IPS-20b (cell line): ENCODE results near the gene ASPSCR1.

Experiments used
- H3K27ac ChIP-seq: one replicate; pipeline ENCODE4 v1.5.1; 2013; ENCODE audit warnings: low read length
- H3K27me3 ChIP-seq: 2 replicates; pipeline ENCODE4 v1.6.1; 2013; ENCODE audit warnings: mild to moderate bottlenecking, low read length, inconsistent platforms; ENCODE audit not compliant: insufficient read depth
- H3K36me3 ChIP-seq: 2 replicates; pipeline ENCODE4 v1.6.1; 2013; ENCODE audit warnings: low read depth, mild to moderate bottlenecking, inconsistent platforms, low read length, moderate library complexity; ENCODE audit not compliant: insufficient read depth
- H3K4me1 ChIP-seq: 2 replicates; pipeline ENCODE4 v1.6.1; 2013; ENCODE audit warnings: mild to moderate bottlenecking, control low read depth, inconsistent platforms, low read length, moderate library complexity; ENCODE audit not compliant: insufficient read depth
- H3K4me3 ChIP-seq: 2 replicates; pipeline ENCODE4 v1.5.1; 2013; ENCODE audit warnings: mild to moderate bottlenecking, low read length, inconsistent platforms
- H3K9ac ChIP-seq: 2 replicates; pipeline ENCODE4 v1.6.1; 2013; ENCODE audit warnings: low read depth, mild to moderate bottlenecking, inconsistent platforms, low read length, moderate library complexity
- H3K9me3 ChIP-seq: 2 replicates; pipeline ENCODE4 v1.6.1; 2013; ENCODE audit warnings: mild to moderate bottlenecking, low read depth, low read length, inconsistent platforms; ENCODE audit not compliant: insufficient read depth

ASPSCR1 gene

DNA sequence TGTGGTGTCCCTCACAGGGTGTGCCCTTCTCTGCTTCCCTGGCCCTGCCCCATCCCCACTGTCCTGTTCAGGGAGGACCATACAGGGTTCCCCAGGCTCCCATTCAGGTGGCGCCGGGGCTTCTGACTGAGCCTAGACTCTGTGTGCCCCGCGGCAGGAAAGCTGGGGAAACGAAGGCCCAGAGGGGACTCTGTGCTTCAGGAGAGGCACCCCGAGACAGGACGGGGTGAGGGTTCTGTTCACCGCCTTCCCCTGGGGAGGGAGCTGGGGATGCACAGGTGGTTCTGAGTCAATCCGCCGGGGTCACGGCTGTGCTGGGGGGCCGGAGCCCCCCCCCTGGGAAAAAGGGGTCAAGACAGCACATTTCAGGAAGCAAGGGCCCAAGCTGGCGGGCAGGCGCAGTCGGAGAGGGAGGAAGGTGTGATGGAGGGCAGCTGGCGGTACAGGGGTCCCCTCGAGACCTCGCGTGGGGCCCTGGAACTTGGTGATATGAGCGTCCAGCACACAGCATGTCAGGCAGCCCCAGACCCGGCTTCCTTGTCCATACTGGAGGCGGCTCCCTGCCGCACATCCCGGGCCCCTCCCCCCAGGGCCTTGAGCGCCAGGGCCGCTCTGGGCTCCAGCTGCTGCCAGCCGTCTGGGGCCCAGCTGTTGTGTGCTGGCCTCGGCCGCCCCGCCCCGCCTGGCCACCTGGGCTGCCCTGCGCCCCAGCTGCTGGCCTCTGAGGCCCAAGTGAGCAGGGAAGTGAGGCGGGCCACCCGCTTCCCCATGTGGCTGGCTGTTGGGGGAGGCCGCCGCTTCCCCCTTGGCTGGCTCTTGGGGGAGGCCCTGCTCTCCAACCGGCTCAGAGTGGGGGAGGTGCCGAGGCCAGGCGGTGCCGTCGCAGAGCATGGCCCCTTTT, 10.8 kb upstream of the ASPSCR1 start:
- H3K4me1 ChIP-seq, result peaks cover 6% of the 10 kb centered on the region; the same call in 1 of the 2 replicates
- H3K27me3 ChIP-seq, result peaks cover 80% of the 10 kb centered on the region
- H3K27ac ChIP-seq, result no peak overlapping the region
- H3K9ac ChIP-seq, result no peak overlapping the region
- H3K36me3 ChIP-seq, result no peaks in the 10 kb centered on the region
- H3K4me3 ChIP-seq, result peak overlapping the region; percentile 38; the same call in 1 of the 2 replicates
- H3K9me3 ChIP-seq, result no peaks in the 10 kb centered on the region

DNA sequence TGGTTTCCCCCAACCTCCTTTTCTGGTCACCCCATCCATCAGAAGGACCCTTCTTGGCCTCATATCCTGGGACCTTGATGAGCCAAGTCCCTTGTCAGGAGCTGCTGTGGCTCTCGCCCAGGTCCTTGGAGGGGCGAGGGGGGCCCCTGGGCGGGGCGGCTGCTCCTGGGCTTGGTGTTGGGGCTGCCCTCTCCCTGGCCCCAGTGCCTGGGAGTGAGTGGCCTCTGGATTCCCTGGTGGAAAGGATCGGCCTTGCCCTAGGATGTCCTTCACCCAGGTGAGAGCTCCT, 10.2 kb upstream of the ASPSCR1 start:
- no peak overlapping the region for H3K9ac ChIP-seq
- H3K9me3 ChIP-seq, result no peaks in the 10 kb centered on the region
- H3K4me1 ChIP-seq, result peaks cover 6% of the 10 kb centered on the region; the same call in 1 of the 2 replicates
- H3K27ac ChIP-seq, result no peak overlapping the region
- no peaks in the 10 kb centered on the region for H3K36me3 ChIP-seq
- H3K4me3 ChIP-seq, result peak overlapping the region; percentile 38; the same call in 1 of the 2 replicates
- peaks cover 74% of the 10 kb centered on the region for H3K27me3 ChIP-seq

DNA sequence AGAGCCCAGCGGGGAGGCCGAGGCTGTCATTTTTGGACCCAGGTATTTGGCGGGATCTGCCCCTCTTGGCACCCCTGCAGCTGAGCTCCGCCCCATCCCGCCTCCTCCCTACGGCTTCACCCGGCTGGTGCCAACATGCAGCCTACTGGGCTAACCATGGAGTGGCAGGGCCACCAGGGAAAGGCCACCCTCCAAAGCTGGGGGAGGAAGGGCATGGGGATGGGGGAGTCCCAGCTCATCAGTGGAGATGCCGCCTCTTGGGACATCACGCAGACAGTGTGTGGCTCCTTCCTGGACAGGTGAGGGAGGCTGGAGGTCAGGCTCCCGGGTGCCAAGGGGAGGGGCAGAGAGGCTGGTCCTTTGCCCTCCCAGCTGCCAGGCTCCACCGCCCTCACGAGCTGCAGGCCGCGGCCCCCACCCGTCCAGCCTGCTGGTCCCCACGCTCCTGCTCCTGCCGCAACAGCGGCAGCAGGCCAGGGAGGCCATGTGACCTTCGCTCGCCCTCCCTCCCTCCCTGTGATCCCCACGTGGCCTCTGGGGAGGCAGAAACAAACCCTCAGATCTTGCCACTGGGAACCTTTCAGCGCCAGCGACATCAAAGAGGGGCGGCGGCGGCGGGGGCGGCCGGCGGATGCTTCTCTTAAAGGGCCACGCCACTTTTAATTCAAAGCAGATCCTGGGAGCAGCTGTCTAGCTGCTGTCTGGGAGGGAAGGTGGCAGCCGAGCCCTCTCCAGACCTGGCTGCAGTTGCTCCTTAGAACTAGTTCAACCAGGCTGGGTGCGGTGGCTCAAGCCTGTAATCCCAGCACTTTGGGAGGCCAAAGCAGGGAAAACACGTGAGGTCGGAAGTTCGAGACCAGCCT, 9.7 kb upstream of the ASPSCR1 start:
- H3K4me3 ChIP-seq, result peak overlapping the region; percentile 38; the same call in 1 of the 2 replicates
- no peak overlapping the region for H3K9ac ChIP-seq
- H3K4me1 ChIP-seq, result peaks cover 6% of the 10 kb centered on the region; the same call in 1 of the 2 replicates
- no peaks in the 10 kb centered on the region for H3K36me3 ChIP-seq
- H3K27me3 ChIP-seq, result peaks cover 68% of the 10 kb centered on the region
- H3K27ac ChIP-seq, result no peak overlapping the region
- H3K9me3 ChIP-seq, result no peaks in the 10 kb centered on the region

DNA sequence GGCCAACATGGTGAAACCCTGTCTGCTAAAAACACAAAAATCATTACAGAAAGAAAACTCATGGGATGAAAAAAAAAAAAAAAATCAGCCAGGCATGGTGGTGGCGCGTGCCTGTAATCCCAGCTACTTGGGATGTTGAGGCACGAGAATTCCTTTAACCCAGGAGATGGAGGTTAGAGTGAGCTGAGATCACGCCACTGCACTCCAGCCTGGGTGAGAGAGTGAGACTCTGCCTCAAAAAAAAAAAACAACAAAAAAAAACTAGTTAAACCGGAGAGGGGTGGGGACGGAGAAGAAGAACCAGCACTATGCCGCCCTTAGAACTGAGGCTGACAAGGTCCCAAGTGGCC, 9.1 kb upstream of the ASPSCR1 start:
- Histone ChIP-seq H3K9me3 (peaks cover 1% of the 10 kb centered on the region; the same call in 1 of the 2 replicates), H3K27me3 (peaks cover 62% of the 10 kb centered on the region), H3K4me3 (no peak overlapping the region), H3K36me3 (no peaks in the 10 kb centered on the region), H3K4me1 (peaks cover 6% of the 10 kb centered on the region; the same call in 1 of the 2 replicates), H3K9ac (no peak overlapping the region), H3K27ac (no peak overlapping the region)

DNA sequence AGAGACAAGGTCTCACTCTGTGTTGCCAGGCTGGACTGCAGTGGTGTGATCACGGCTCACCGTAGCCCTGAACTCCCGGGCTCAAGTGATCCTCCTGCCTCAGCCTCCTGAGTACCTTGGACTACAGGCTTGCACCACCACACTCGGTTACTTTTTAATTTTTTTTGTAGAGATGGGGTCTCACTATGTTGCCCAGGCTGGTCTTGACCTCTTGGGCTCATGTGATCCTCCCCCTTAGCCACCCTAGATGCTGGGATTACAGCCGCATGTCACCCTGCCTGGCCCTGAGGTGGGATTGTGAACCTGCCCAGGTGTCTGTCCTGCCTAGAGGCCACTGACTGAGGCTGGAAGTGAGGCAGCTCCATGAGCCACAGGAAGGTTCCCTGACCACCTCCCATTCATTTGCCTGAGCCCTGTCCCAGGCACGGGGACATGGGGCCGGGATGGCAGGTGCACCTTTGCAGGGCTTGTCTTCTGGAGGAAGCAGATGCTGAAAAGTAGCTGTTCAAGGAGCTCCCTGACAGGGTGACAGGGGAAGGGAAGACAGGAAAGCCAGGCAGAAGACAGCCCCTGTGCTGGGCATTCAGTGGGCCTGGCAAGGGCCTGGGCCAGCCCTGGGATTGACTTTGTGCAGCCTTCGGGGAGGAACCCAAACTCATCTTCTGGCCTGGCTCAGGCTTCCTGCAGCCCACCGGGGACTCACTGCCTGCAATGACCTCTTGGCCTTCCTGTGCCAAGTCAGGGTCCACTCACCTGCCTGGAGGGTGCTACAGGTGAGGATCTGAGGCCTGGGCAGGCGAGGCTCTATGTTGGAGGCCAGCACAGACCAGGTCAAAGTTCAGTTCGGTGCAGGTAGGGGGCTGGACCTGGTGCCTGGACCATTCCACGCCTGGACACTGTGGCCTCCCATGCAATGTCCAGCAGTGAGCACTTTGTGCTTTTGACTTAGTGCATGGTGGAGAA, 8.3 kb upstream of the ASPSCR1 start:
- peaks cover 58% of the 10 kb centered on the region for H3K27me3 ChIP-seq
- H3K27ac ChIP-seq, result no peak overlapping the region
- H3K4me1 ChIP-seq, result peaks cover 6% of the 10 kb centered on the region; the same call in 1 of the 2 replicates
- H3K9ac ChIP-seq, result no peak overlapping the region
- no peaks in the 10 kb centered on the region for H3K36me3 ChIP-seq
- H3K4me3 ChIP-seq, result no peak overlapping the region
- peaks cover 3% of the 10 kb centered on the region for H3K9me3 ChIP-seq

DNA sequence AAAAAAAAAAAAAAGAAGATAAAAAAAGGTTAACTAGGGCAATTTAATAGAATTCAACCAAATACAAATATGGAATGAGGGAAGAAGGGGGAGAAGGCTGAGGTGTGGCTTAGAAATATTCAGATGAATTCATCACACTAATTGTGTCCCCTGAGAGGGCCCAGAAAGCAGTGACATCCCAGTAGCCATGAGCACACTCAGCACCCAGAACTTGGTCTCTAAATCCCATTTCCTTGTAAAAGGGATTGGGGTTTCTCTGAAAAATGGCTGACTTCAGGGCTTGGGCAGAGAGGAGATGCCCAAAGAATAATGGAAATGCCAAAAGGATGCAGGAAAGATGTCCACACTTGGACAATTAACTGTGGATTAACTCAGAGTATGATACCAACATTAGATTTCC, 4.0 kb upstream of the ASPSCR1 start:
- Histone ChIP-seq H3K27me3 (peaks cover 42% of the 10 kb centered on the region), H3K4me3 (no peak overlapping the region), H3K9ac (no peak overlapping the region), H3K4me1 (no peaks in the 10 kb centered on the region), H3K27ac (no peak overlapping the region), H3K36me3 (no peaks in the 10 kb centered on the region), H3K9me3 (peaks cover 3% of the 10 kb centered on the region)

DNA sequence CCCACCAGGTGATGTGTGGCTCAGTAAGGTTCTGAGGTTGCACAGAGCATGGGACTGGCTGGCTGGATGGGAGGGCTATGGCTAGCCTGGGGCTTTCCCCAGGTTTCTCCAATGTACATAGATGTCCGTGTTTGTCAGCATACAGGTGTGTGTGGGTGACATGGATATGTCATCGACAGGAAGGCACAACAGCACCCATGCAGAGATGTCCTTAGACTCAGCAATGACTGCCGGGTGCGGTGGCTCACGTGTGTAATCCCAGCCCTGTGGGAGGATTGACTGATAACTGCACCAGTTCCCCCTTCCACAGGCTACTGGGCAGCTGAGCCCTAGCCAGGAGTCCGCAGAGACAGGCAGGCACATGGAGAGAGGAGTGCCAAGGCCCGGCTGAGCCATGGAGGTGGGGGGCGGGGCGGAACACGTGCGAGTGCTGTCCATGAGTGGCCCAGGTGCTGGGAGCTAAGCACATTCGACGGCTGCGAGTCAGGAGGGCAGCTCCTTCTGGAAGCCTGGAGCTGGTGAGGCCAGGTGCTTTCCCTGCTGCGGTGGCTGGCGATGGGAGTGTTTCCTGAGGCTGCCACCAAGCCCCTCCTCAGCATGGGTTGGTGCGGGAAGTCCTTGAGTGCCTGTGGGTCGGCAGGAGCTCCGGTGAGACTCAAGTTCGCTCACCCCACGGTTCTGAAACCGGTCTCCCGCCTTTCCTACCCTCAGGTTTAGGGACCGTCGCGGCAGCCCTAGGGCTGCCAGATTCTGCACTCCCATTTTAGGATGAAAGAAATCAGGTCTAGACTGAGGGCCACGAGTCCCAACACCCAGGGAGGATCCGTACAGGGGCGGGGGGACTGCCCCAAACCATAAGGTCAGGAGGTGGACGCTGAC, 858 bp upstream of the ASPSCR1 start:
- H3K36me3 ChIP-seq, result peaks cover 17% of the 10 kb centered on the region
- peak overlapping the region; percentile 87 for H3K4me3 ChIP-seq
- peaks cover 29% of the 10 kb centered on the region for H3K27me3 ChIP-seq
- H3K9ac ChIP-seq, result peak overlapping the region; percentile 87
- no peak overlapping the region for H3K27ac ChIP-seq
- H3K9me3 ChIP-seq, result peaks cover 3% of the 10 kb centered on the region
- no peaks in the 10 kb centered on the region for H3K4me1 ChIP-seq

DNA sequence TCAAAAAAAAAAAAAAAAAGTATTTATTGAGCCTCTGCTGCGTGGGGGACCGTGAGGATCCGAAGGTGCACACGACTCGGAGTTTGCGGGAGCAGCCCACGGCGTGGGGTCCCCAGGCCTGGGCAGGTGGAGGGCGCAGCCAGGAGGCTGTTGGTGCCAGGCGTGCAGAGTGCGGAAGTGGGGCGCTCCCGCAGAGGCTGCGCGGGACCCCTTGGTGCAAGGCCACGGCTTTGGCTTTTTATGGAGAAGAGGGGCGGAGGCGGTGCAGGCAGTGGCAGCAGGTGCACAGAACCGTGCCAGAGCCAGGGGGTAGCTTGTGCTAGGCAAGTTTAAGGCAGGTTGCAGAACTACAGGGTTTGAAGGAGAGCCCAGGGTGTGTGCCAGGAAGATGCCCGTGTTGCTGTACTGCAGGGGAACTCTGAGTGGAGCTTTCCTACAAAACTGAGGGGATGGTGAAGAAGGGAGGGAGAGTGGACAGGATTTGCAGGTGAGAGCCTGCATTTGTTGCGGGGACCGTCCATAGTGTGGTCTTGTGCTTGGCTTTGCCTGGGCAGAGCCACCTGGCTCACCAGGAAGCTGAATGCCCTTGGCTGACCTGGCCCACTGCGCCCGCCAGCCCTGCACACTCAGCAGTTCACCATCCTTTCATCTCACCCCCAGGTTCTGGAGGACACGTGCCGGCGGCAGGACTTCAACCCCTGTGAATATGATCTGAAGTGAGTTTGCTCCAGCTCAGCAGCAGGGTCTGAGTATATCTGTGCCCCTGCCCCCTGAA, 1.3 kb downstream of the ASPSCR1 start:
- Histone ChIP-seq H3K9me3 (no peaks in the 10 kb centered on the region; the same call in 1 of the 2 replicates), H3K36me3 (peaks cover 17% of the 10 kb centered on the region), H3K4me1 (no peaks in the 10 kb centered on the region), H3K27ac (no peak overlapping the region), H3K27me3 (peaks cover 29% of the 10 kb centered on the region), H3K9ac (peak overlapping the region; percentile 87; the same call in 1 of the 2 replicates), H3K4me3 (peak overlapping the region; percentile 87; the same call in 1 of the 2 replicates)

DNA sequence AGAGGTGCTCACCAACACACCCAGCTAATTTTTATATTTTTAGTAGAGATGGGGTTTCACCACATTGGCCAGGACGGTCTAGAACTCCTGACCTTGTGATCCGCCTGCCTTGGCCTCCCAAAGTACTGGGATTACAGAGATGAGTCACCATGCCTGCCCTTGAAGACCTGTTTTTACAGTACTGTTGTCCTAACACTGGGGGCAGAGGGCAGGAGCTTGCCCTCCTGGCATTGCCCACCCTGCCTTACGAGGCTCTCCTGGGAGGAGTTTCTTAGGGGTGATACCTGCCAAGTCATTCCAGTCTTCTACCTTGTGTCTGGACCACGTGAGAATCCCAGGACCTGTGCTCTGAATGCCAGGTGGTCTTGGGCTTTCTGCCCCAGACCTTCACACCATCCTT, 2.7 kb downstream of the ASPSCR1 start:
- H3K9ac ChIP-seq, result no peak overlapping the region
- H3K27me3 ChIP-seq, result peaks cover 20% of the 10 kb centered on the region
- no peaks in the 10 kb centered on the region for H3K4me1 ChIP-seq
- H3K36me3 ChIP-seq, result peaks cover 31% of the 10 kb centered on the region
- no peak overlapping the region for H3K4me3 ChIP-seq
- H3K27ac ChIP-seq, result no peak overlapping the region
- H3K9me3 ChIP-seq, result no peaks in the 10 kb centered on the region
